K562 (cell line): ENCODE results near the gene TMEM14C. TPM values are rescaled to one million over a fixed set of nuclear protein-coding genes. Genes with fewer than 3 reads are reported as not detected.

ENCODE experiments used
- BCL6 ChIP-seq: fragments of 250-450 bp; sonication (Bioruptor Pico); IDR thresholded peaks from 2 replicates; pipeline ENCODE4 v1.4.0; 2020
- BRD4 ChIP-seq: fragments of 200-600 bp; sonication (generic); IDR thresholded peaks from 2 replicates; pipeline ENCODE4 v1.6.1; 2017; ENCODE audit warnings: inconsistent platforms
- CEBPB ChIP-seq: fragments of 450-650 bp; IDR thresholded peaks from 2 replicates; pipeline ENCODE4 v1.6.1; 2016; ENCODE audit warnings: missing genetic modification characterization, missing compliant biosample characterization
- CXXC5 ChIP-seq: fragments of 250-450 bp; sonication (Bioruptor Pico); IDR thresholded peaks from 2 replicates; pipeline ENCODE4 v1.8.0; 2022; ENCODE audit warnings: inconsistent platforms, mild to moderate bottlenecking, moderate library complexity
- EP400 ChIP-seq: fragments of 450-650 bp; IDR thresholded peaks from 2 replicates; pipeline ENCODE4 v1.6.1; 2017; ENCODE audit warnings: antibody characterized with exemption, mild to moderate bottlenecking, moderate library complexity
- HNRNPUL1 ChIP-seq: fragments of 200-400 bp; formaldehyde crosslinking; IDR thresholded peaks from 2 replicates; pipeline ENCODE4 v1.6.1; 2017; ENCODE audit warnings: low read length
- KDM2B ChIP-seq: fragments of 250-450 bp; sonication (Bioruptor Pico); IDR thresholded peaks from 2 replicates; pipeline ENCODE4 v1.8.0; 2021; ENCODE audit warnings: mild to moderate bottlenecking, moderate library complexity
- LARP7 ChIP-seq: fragments of 450-650 bp; IDR thresholded peaks from 2 replicates; pipeline ENCODE4 v1.6.1; 2016
- MAFG ChIP-seq: fragments of 450-650 bp; conservative IDR thresholded peaks from 2 replicates; pipeline ENCODE4 v1.6.1; 2016; ENCODE audit warnings: missing genetic modification characterization, missing compliant biosample characterization
- MBD1 ChIP-seq: fragments of 250-450 bp; sonication (Bioruptor Pico); IDR thresholded peaks from 2 replicates; pipeline ENCODE4 v1.8.0; 2022; ENCODE audit warnings: inconsistent platforms
- MCM5 ChIP-seq: fragments of 450-650 bp; IDR thresholded peaks from 2 replicates; pipeline ENCODE4 v1.6.1; 2016; ENCODE audit warnings: low read depth
- MYBL2 ChIP-seq, 2 experiments: fragments of 450-650 bp in 1 of 2; sonication (generic) in 1 of 2; formaldehyde crosslinking in 1 of 2; IDR thresholded peaks; 2 replicates each; pipeline versions ENCODE4 v1.6.1 to v1.8.1; 2017 to 2022; ENCODE audit warnings: borderline replicate concordance in 1 of 2, inconsistent platforms in 1 of 2, low read depth in 1 of 2, mild to moderate bottlenecking in 1 of 2, missing genetic modification reagents in 1 of 2, moderate library complexity in 1 of 2
- NBN ChIP-seq: fragments of 450-650 bp; IDR thresholded peaks from 2 replicates; pipeline ENCODE4 v1.6.1; 2016; ENCODE audit warnings: low read depth, mild to moderate bottlenecking
- NCOA2 ChIP-seq, 2 experiments: fragments of 450-650 bp; IDR thresholded peaks; 2 replicates each; pipeline ENCODE4 v1.6.1; 2018; ENCODE audit warnings: mild to moderate bottlenecking in 2 of 2, moderate library complexity in 1 of 2; ENCODE audit not compliant: partially characterized antibody in 2 of 2
- NFRKB ChIP-seq: fragments of 450-650 bp; IDR thresholded peaks from 2 replicates; pipeline ENCODE4 v1.6.1; 2016; ENCODE audit warnings: low read depth
- NONO ChIP-seq, 2 experiments: fragments of 200-400 bp in 1 of 2; fragments of 450-650 bp in 1 of 2; formaldehyde crosslinking in 1 of 2; IDR thresholded peaks; 2 replicates each; pipeline ENCODE4 v1.6.1; 2017; ENCODE audit warnings: low read depth in 2 of 2, mild to moderate bottlenecking in 2 of 2, moderate library complexity in 2 of 2, low read length in 1 of 2
- NR3C1 ChIP-seq: sonication (generic); formaldehyde crosslinking; IDR thresholded peaks from 2 replicates; pipeline ENCODE4 v1.8.1; 2022; ENCODE audit warnings: missing genetic modification reagents
- PTBP1 ChIP-seq: fragments of 200-400 bp; formaldehyde crosslinking; IDR thresholded peaks from 2 replicates; pipeline ENCODE4 v1.6.1; 2017; ENCODE audit warnings: low read depth, low read length
- RBM22 ChIP-seq: fragments of 200-400 bp; formaldehyde crosslinking; IDR thresholded peaks from 2 replicates; pipeline ENCODE4 v1.6.1; 2018; ENCODE audit warnings: low read length, low read depth; ENCODE audit not compliant: poor library complexity, severe bottlenecking
- RFX5 ChIP-seq: IDR thresholded peaks from 2 replicates; pipeline ENCODE4 v1.6.1; 2011; ENCODE audit warnings: low read depth, mild to moderate bottlenecking, improper control_type of control experiment, low read length
- SP1 ChIP-seq: sonication (generic); formaldehyde crosslinking; IDR thresholded peaks from 2 replicates; pipeline ENCODE4 v1.8.1; 2022; ENCODE audit warnings: mild to moderate bottlenecking, missing genetic modification reagents
- SREBF2 ChIP-seq: sonication (generic); formaldehyde crosslinking; IDR thresholded peaks from 2 replicates; pipeline ENCODE4 v1.4.0; 2020; ENCODE audit warnings: mild to moderate bottlenecking, missing genetic modification reagents
- XRCC5 ChIP-seq: fragments of 200-400 bp; formaldehyde crosslinking; IDR thresholded peaks from 2 replicates; pipeline ENCODE4 v1.6.1; 2017; ENCODE audit warnings: low read depth, mild to moderate bottlenecking, low read length
- ZBTB1 ChIP-seq: sonication (generic); formaldehyde crosslinking; IDR thresholded peaks from 2 replicates; pipeline ENCODE4 v1.8.1; 2023; ENCODE audit warnings: missing genetic modification reagents, low read depth, mild to moderate bottlenecking, borderline replicate concordance
- ZBTB8A ChIP-seq: fragments of 450-650 bp; IDR thresholded peaks from 2 replicates; pipeline ENCODE4 v1.6.1; 2018; ENCODE audit warnings: mild to moderate bottlenecking, moderate library complexity; ENCODE audit not compliant: partially characterized antibody
- ZFX ChIP-seq: sonication (generic); formaldehyde crosslinking; IDR thresholded peaks from 2 replicates; pipeline ENCODE4 v1.8.0; 2022; ENCODE audit warnings: mild to moderate bottlenecking, missing genetic modification reagents, moderate library complexity
- ZKSCAN1 ChIP-seq: fragments of 150-350 bp; IDR thresholded peaks from 2 replicates; pipeline ENCODE4 v1.6.1; 2016; ENCODE audit warnings: low read depth, low read length
- ZNF274 ChIP-seq: IDR thresholded peaks from 2 replicates; pipeline ENCODE4 v1.6.1; 2011; ENCODE audit warnings: low read depth, mild to moderate bottlenecking, low read length, moderate library complexity, borderline replicate concordance
- ZNF780A ChIP-seq: fragments of 250-450 bp; sonication (Bioruptor Pico); IDR thresholded peaks from 2 replicates; pipeline ENCODE4 v1.5.0; 2021; ENCODE audit warnings: mild to moderate bottlenecking
- polyA plus RNA-seq, 8 experiments: library from polyadenylated mRNA; depleted of rRNA in 4 of 8; stranded (reverse) in 5 of 8; unstranded in 3 of 8; fragments of >200 nt; fragmentation: Nextera tagmentation in 2 of 8; fragmentation: Illumina TruSeq in 1 of 8; extraction: Ambion mirVana in 2 of 8; extraction: Trizol in 1 of 8; gene quantifications; 2 replicates each; pipeline versions ENCODE4 v1.2.1 to v1.2.3, GENCODE V29; 2011 to 2014; ENCODE audit warnings: inconsistent platforms in 1 of 8, missing spikeins in 1 of 8
- total RNA-seq, 7 experiments: library from RNA; depleted of rRNA in 6 of 7; stranded (reverse); fragments of >200 nt in 6 of 7; fragmentation: Illumina TruSeq in 2 of 7; extraction: Trizol in 2 of 7; gene quantifications; 2 replicates each; pipeline versions ENCODE4 v1.2.1 to v1.2.3, GENCODE V29; 2011 to 2021; ENCODE audit warnings: low replicate concordance in 1 of 7
- TF ChIP-seq, protein P1 (sequence below): fragments of 450-650 bp; conservative IDR thresholded peaks from 2 replicates; pipeline ENCODE4 v1.6.1; 2016; ENCODE audit warnings: missing genetic modification characterization, low read depth, mild to moderate bottlenecking, missing compliant biosample characterization, moderate library complexity

TMEM14C gene
- total and polyA plus RNA-seq, 9 of the 15 experiments (the other 6 are each of a cell fraction or from before 2014, with no cell fraction given): 151 to 496 (median 263) TPM

DNA sequence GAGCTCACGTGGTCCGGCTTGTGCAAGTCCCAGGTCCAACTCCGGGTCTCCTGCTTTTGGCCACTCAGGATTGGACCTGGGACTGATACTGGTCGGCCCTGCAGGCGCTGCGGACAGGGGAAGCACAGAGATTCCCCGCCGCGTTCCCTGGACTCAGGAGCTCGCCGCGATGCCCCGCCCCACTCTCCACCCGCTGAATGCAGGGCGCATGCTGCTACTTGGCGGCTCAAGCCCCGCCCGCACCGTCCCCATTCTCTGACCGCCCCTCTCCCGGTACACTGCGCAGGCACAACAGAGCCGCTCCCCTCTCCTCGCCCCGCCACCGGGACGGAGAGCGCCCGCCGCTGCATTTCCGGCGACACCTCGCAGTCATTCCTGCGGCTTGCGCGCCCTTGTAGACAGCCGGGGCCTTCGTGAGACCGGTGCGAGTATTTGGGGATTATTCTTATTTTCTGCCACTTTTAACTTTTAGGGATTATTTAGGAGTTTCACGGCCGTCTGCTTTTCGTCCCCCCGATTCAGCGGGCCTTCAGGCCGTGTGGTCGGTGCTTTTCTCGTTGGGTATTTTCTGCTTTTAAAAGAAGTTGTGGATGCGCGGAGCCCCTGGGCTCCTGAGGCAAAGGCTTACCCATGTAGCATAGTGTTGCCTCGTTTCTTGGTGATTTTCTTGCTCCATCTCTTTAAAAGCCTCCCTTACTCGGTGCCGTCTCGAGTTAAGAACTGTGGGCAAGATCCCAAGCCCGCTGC, at the start of gene TMEM14C (continued):
- TF ChIP-seq ZNF780A: no peak
- TF ChIP-seq ZBTB1 (CRISPR knock-in tag): no peak
- no peak; the same call in 1 of the 2 replicates for TF ChIP-seq NBN
- TF ChIP-seq CEBPB (tag): peak; percentile 99
- TF ChIP-seq RBM22: no peak
- no peak for TF ChIP-seq MCM5
- TF ChIP-seq HNRNPUL1: no peak
- peak; percentile 91 for TF ChIP-seq SP1 (CRISPR knock-in tag)
- peak; percentile 40 for TF ChIP-seq ZKSCAN1
- no peak for TF ChIP-seq RFX5
- no peak for TF ChIP-seq BRD4
- TF ChIP-seq KDM2B (CRISPR knock-in tag): no peak; the same call in 1 of the 2 replicates
- no peak for TF ChIP-seq NONO (IDR thresholded peaks at IDR 0.05; ENCODE audit: low read depth in 2 of 2, low read length in 1 of 2)
- peak; percentile 71 for TF ChIP-seq XRCC5
- no peak for TF ChIP-seq MYBL2 (IDR thresholded peaks at IDR 0.05; ENCODE audit: low read depth)
- no peak for TF ChIP-seq MYBL2 (CRISPR knock-in tag; IDR thresholded peaks at IDR 0.05; ENCODE audit: borderline replicate concordance)
- peak; percentile 69; the same call in 1 of the 2 replicates for TF ChIP-seq ZFX
- TF ChIP-seq, protein P1, sequence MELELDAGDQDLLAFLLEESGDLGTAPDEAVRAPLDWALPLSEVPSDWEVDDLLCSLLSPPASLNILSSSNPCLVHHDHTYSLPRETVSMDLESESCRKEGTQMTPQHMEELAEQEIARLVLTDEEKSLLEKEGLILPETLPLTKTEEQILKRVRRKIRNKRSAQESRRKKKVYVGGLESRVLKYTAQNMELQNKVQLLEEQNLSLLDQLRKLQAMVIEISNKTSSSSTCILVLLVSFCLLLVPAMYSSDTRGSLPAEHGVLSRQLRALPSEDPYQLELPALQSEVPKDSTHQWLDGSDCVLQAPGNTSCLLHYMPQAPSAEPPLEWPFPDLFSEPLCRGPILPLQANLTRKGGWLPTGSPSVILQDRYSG: 0 out of 2 replicates have a peak, but pooled peaks have one; percentile 53
- TF ChIP-seq PTBP1: no peak
- TF ChIP-seq CXXC5 (CRISPR knock-in tag): peak; percentile 89
- peak; percentile 37 for TF ChIP-seq NFRKB
- TF ChIP-seq LARP7: no peak
- no peak for TF ChIP-seq MBD1 (CRISPR knock-in tag)
- no peak for TF ChIP-seq NR3C1 (CRISPR knock-in tag)
- TF ChIP-seq ZBTB8A: no peak
- no peak for TF ChIP-seq MAFG (tag)
- no peak for TF ChIP-seq BCL6 (CRISPR knock-in tag)
- no peak for TF ChIP-seq ZNF274
- TF ChIP-seq SREBF2 (CRISPR knock-in tag): no peak
- TF ChIP-seq NCOA2 (IDR thresholded peaks at IDR 0.05; ENCODE audit: partially characterized antibody in 2 of 2): no peak
- TF ChIP-seq EP400: peak; percentile 95
